H1 (cell line): ENCODE data around the gene NEK10. TPM values are rescaled to one million over a fixed set of nuclear protein-coding genes. Genes with fewer than 3 reads are reported as not detected.

Source experiments
- BCL11A ChIP-seq, 2 experiments: IDR thresholded peaks; one replicate each; pipeline ENCODE4 v1.6.1; 2011; ENCODE audit warnings: low read depth in 2 of 2, low read length in 2 of 2, mild to moderate bottlenecking in 2 of 2
- CTBP2 ChIP-seq: IDR thresholded peaks from 2 replicates; pipeline ENCODE4 v1.7.0; 2011; ENCODE audit warnings: borderline replicate concordance, mild to moderate bottlenecking, moderate library complexity, mixed read lengths, low read length; ENCODE audit not compliant: insufficient read depth, insufficient read length
- KDM5A ChIP-seq: fragments of 200-600 bp; IDR thresholded peaks from 2 replicates; pipeline ENCODE4 v1.7.1; 2012; ENCODE audit warnings: mild to moderate bottlenecking, low read length, inconsistent platforms, mixed read lengths
- MAFK ChIP-seq: IDR thresholded peaks from 2 replicates; pipeline ENCODE4 v1.6.1; 2012; ENCODE audit warnings: low read depth, mild to moderate bottlenecking, improper control_type of control experiment, low read length
- SIX5 ChIP-seq: IDR thresholded peaks from 2 replicates; pipeline ENCODE4 v1.6.1; 2011; ENCODE audit warnings: mild to moderate bottlenecking, low read depth, low read length
- polyA plus RNA-seq, 7 experiments: library from polyadenylated mRNA; depleted of rRNA in 3 of 7; stranded (reverse) in 5 of 7; unstranded in 2 of 7; fragments of >200 nt in 5 of 7; fragments of 200-250 nt in 2 of 7; gene quantifications; 1 replicate in 5 of 7; 2 replicates in 1 of 7; 4 replicates in 1 of 7; pipeline versions ENCODE4 v1.2.1 to v1.2.3, GENCODE V29; 2011 to 2013; ENCODE audit warnings: missing spikeins in 2 of 7, mixed read lengths in 2 of 7
- total RNA-seq: library from RNA; stranded (reverse); fragmentation: NEBNext Ultra II Directional; extraction: Animal tissue kit (Norgen Biotek cat#: 25700); gene quantifications from 2 replicates; pipeline ENCODE4 v1.2.1, GENCODE V29; 2021

Gene NEK10
- total and polyA plus RNA-seq, 2 of the 8 experiments (the other 6 are each of a cell fraction or from before 2014, with no cell fraction given): 0.18 to 0.50 TPM

- no peak for TF ChIP-seq BCL11A (IDR thresholded peaks at IDR 0.05; ENCODE audit: low read depth in 2 of 2, low read length in 2 of 2)
- TF ChIP-seq KDM5A: no peak
- no peak for TF ChIP-seq MAFK
- no peak for TF ChIP-seq CTBP2
- TF ChIP-seq SIX5: no peak
These were observed 152.8 kb downstream of the NEK10 start (continued) for GRCh38 chr3:27216295-27216855.
